Measurements from ENCODE around the gene DNAJB9.

The DNAJB9 gene

GRCh38 chr7:108570146-108570755 is 577 bp downstream of the DNAJB9 start:
- DNase-seq: peak; percentile 53

DNA sequence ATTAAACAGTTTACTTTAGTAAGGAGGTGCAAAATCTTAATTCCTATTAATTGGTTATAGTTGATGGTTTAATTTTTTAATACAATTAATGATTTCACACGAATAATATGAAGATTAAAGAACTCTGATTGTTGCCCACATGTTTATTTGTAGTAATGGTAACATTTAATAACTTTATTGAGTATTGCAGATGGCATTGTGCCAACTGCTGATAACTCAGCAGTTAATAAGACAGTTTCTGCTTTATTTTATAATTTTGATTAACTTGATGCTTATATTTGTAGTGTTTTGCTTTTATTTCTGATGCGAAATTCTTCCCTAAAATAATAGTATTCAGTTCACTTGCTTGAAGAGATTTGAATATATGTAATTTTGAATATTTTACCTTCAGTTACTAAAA is 2.8 kb downstream of the DNAJB9 start:
- DNase-seq: no peak

GRCh38 chr7:108575156-108575555 is 5.5 kb downstream of the DNAJB9 start:
- DNase-seq: no peak

GRCh38 chr7:108576116-108576515 is 6.4 kb downstream of the DNAJB9 start:
- DNase-seq: no peak

- no peak for DNase-seq
These were observed 9.3 kb downstream of the DNAJB9 start for GRCh38 chr7:108578937-108579336.

DNA sequence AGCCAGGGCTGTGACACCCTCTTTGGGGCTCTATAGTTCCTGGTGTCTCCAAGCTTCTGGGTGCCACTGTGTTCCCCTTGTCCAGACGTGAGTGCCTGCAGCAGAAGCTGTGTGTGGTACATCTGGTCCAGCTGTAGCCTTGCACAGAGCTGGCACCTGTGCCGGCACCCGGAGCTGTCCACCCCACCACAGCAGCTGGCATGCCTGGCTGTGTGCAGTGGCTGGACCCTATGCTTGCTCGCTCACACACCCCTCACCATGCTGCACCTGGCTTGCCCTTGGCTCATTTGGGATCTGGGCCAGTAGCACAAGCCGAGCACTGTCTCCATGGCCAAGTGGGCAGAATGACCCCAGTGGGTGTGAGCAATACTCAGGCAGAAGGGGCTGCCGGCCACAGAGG is 10.6 kb downstream of the DNAJB9 start:
- no peak for DNase-seq

GRCh38 chr7:108581655-108582491 is 12.2 kb downstream of the DNAJB9 start:
- DNase-seq: no peak

- DNase-seq: no peak
These were observed 14.5 kb downstream of the DNAJB9 start for GRCh38 chr7:108584211-108584610.

- no peak for DNase-seq
These were observed 16.2 kb downstream of the DNAJB9 start for GRCh38 chr7:108585843-108586242.

GRCh38 chr7:108586274-108586710 is 16.6 kb downstream of the DNAJB9 start:
- no peak for DNase-seq

DNA sequence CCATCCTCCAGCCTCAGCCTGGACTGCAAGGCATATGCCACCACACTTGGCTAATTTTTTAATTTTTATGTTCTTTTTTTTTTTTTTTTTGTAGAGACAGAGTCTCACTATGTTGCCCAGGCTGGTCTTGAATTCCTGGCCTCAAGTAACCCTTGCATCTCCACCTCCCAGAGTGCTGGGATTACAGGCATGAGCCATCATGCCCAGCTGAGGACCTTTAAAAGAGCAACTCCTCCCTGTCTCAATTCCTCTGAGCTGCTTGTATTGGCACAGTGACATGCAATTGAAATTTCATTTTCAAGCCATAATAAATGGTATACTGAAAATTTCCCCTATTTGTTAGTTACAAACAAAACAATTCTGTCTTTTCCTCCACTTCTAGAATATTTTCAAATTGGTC is 19.5 kb downstream of the DNAJB9 start:
- DNase-seq: no peak

- no peak for DNase-seq
These were observed 20.2 kb downstream of the DNAJB9 start for GRCh38 chr7:108589874-108590273.

DNA sequence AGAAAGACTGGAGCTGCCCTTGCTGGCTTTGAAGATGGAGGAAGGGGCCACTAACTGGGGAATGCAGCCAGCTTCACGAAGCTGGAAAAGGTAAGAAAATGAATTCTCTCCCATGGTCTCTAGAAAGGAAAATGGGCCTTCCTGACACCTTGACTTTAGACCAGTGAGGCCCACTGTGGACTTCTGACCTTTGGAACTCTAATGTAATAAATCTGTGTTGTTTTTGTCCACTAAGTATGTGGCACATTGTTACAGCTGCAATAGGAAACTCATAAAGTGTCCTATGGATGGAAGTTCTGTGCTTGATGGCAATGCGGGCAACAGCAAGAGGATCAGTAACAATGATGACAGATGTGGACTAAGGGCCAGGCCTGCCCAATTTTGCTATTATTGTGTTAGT is 20.9 kb downstream of the DNAJB9 start:
- DNase-seq: no peak

DNA sequence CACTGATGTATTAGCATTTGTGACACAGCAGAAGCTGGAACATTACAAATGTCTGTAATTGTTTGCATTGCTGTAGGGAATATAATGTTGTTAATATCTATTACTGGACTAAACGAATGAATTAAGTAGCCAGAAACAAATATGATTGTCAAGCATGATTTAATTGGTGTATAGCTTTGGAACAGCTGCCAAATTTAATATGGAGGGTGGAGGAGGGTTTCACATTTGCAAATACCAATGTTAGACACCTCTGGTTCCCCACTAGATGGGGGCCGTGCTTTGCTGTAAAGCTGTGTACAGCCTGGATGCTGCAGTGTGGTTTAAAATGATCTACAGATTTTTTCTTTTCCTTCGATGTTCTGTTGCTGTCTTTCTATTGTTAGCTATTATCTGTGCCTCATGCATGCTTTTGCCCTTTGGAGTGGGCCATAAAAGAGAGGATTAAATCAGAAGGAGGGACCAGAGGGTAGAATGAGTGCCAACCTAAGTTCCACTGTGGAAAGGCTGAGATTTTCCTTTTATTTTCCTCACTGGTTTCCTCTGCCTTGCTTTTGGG is 23.1 kb downstream of the DNAJB9 start:
- DNase-seq: no peak

GRCh38 chr7:108596560-108596959 is 26.9 kb downstream of the DNAJB9 start:
- no peak for DNase-seq

DNA sequence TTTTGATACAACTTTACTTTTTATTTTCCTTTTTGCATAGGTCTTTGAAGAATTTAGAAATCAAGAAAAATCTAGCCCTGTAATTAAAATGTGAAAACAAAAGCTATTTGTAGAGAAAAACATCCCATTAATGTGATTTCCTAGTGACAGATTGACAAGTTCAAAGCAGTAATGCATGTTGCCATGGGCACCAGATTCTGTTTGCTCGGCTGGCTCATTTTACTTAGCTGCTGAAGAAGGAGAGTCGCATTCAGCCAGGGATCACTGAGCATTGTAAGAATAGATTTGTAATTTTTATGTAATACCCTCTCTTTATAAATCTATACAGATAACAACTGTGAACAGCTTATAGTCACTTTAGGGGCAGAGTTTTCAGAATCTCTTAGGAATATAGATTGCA is 28.5 kb downstream of the DNAJB9 start:
- no peak for DNase-seq

DNA sequence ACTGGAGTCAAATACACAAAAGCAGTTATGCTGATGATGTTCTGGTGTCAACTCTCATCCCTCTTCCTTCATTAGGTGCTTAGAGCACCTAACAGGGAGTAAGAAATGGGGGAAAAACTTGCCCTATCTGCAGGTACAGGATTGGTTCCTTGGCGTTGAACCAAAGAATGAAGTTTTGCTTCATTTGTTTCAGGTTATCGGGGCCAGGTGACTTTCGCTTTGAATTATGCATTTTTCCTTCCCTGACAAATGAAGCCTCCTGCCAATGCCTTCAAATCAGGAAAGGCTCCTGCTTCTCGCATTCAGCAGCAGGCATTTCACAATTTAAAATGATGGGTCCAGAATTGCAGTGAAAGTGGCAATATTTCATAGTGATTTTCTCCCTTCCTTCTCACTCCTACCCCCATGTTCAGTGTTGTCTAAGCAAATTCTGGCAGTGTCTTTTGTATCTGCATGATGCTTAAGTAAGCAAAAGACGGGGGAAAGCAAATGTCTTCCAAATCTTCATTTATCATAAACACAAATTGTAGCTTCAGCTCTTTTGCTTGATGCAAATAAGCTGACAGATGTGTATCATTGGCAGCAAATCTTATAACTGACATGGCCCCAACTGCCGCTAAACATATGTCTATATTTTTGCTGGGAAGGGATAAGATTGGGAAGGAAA is 29.4 kb downstream of the DNAJB9 start:
- DNase-seq: no peak

DNA sequence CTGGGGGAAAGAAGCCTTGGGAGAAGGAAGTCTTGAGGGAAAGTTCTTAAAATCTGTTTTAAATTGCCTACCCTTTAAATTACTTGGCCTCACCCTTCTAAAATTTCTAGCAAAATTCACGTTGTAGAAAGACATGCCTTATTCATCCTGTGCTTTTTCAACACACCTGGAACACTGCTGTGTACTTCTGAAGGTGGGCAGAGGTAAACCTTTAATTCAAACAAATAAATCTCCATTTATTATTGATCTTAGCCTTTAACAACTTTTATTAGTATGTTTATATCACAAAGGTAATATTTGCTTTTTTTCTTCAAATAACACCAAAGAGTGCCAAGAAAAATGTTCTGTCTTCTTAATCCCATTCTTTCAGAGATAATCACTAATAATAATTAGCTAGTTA is 30.7 kb downstream of the DNAJB9 start:
- DNase-seq: no peak

- DNase-seq: no peak
These were observed 34.1 kb downstream of the DNAJB9 start for GRCh38 chr7:108603656-108604306.

DNA sequence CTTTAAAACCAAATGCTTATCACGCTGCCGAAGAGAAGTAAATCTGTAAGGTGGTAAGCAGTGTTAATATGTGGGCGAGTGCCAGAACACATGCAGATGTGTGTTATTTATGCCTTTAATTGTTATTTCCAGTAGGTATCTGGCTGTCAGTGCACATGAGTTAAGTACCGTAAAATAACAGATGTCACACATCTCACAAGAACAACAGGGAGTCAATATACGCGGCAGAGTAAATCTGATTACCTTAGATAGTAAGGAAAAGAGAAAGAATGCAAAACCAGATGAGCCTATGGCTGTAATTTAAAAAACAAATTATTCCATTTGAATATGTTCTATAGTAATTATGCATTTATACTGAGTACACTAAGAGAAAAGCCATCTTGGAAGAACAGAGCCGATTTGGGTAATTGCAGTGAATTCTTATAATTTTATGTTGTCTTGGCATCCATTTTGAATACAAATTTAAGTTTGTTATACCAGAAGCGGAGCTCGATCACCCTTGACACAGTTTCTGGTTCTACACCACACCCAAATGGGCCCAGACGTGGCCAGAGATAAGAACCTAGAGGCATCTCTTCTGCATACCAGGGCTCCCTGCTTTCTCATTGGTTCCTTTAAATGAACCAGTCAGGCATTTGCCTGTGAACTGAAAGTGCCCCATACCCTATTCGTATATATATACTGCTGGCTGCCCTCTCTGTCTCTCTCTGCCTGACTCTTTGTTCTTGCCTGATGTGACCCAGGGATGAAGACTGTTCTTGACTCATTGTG is 34.8 kb downstream of the DNAJB9 start:
- DNase-seq: no peak

- no peak for DNase-seq
These were observed 36.0 kb downstream of the DNAJB9 start for GRCh38 chr7:108605559-108606201.

GRCh38 chr7:108609643-108610042 is 40.0 kb downstream of the DNAJB9 start:
- DNase-seq: no peak
